Smooth muscle cell (in vitro differentiated cells): ENCODE results near the gene HIVEP1. TPM values are rescaled to one million over a fixed set of nuclear protein-coding genes. Genes with fewer than 3 reads are reported as not detected.

Experiments used
- DNase-seq: peaks from one replicate; lab custom pipeline; 2025; ENCODE audit not compliant: unreplicated experiment; lab: John Stamatoyannopoulos, UW
- H2AFZ ChIP-seq: fragments of 200-600 bp; sonication (generic); 2 replicates; pipeline ENCODE4 v1.6.0; 2016; ENCODE audit warnings: antibody characterized with exemption, low read depth, mild to moderate bottlenecking
- H3F3A ChIP-seq: fragments of 200-600 bp; sonication (generic); 2 replicates; pipeline ENCODE4 v1.6.0; 2017; ENCODE audit warnings: antibody characterized with exemption, low read depth
- H3K27ac ChIP-seq: fragments of 200-600 bp; sonication (generic); 2 replicates; pipeline ENCODE4 v1.5.1; 2016; ENCODE audit warnings: low read depth, mild to moderate bottlenecking
- H3K27me3 ChIP-seq: fragments of 200-600 bp; sonication (generic); 2 replicates; pipeline ENCODE4 v1.6.1; 2016; ENCODE audit warnings: low read depth, mild to moderate bottlenecking
- H3K36me3 ChIP-seq: fragments of 200-600 bp; sonication (generic); 2 replicates; pipeline ENCODE4 v1.5.1; 2016; ENCODE audit warnings: low read depth
- H3K4me1 ChIP-seq: fragments of 200-600 bp; sonication (generic); 2 replicates; pipeline ENCODE4 v1.5.1; 2016; ENCODE audit warnings: low read depth
- H3K4me2 ChIP-seq: fragments of 200-600 bp; sonication (generic); 2 replicates; pipeline ENCODE4 v1.6.0; 2016; ENCODE audit warnings: mild to moderate bottlenecking
- H3K4me3 ChIP-seq: fragments of 200-600 bp; sonication (generic); 2 replicates; pipeline ENCODE4 v1.5.1; 2016; ENCODE audit warnings: mild to moderate bottlenecking
- H3K79me2 ChIP-seq: fragments of 200-600 bp; sonication (generic); 2 replicates; pipeline ENCODE4 v1.6.0; 2016; ENCODE audit warnings: low read depth, mild to moderate bottlenecking
- H3K9ac ChIP-seq: fragments of 200-600 bp; sonication (generic); 2 replicates; pipeline ENCODE4 v1.6.0; 2016; ENCODE audit warnings: low read depth
- H3K9me3 ChIP-seq: fragments of 200-600 bp; sonication (generic); replicated peaks from 2 replicates; pipeline ENCODE4 v1.5.1; 2016; ENCODE audit warnings: low read depth
- H4K20me1 ChIP-seq: fragments of 200-600 bp; sonication (generic); 2 replicates; pipeline ENCODE4 v1.6.0; 2016; ENCODE audit warnings: low read depth
- CTCF ChIP-seq: fragments of 200-600 bp; sonication (generic); IDR thresholded peaks from 2 replicates; pipeline ENCODE4 v1.5.1; 2017; ENCODE audit warnings: borderline replicate concordance, mild to moderate bottlenecking, antibody characterized with exemption; ENCODE audit not compliant: insufficient read depth, poor library complexity, severe bottlenecking
- WGBS: methylation state at CpG from one replicate; pipeline ENCODE4 v1.1.7; 2016; ENCODE audit warnings: low lambda C conversion rate; 5-methylcytosine and 5-hydroxymethylcytosine counted together
- polyA plus RNA-seq: library from polyadenylated mRNA; unstranded; fragments of >200 nt; fragmentation: Nextera tagmentation; extraction: Ambion mirVana; gene quantifications from 2 replicates; pipeline ENCODE4 v1.2.1, GENCODE V29; 2016
- total RNA-seq: library from RNA; depleted of rRNA; stranded (reverse); fragments of >200 nt; gene quantifications from 2 replicates; pipeline ENCODE4 v1.2.3, GENCODE V29; 2014

HIVEP1 gene
- total and polyA plus RNA-seq, 2 experiments from 2014 or later, result 6.8 to 58.8 TPM

- Histone ChIP-seq H3K27ac (no peak overlapping the region), H3K79me2 (peaks cover 85% of the 10 kb centered on the region), H3K4me2 (no peak overlapping the region), H2AFZ (no peak overlapping the region), H3K9me3 (no peaks in the 10 kb centered on the region), H4K20me1 (peaks cover 34% of the 10 kb centered on the region), H3F3A (peaks cover 12% of the 10 kb centered on the region), H3K4me1 (peaks cover 18% of the 10 kb centered on the region), H3K4me3 (no peak overlapping the region), H3K36me3 (peaks cover 9% of the 10 kb centered on the region), H3K9ac (no peak overlapping the region), H3K27me3 (no peaks in the 10 kb centered on the region)
- WGBS, result 96% methylated on average over 27 of the region's 34 CpGs
- no peak for DNase-seq
- no peak for TF ChIP-seq CTCF
These were observed 5.8 kb downstream of the HIVEP1 start for GRCh38 chr6:12017876-12018401.

- H2AFZ ChIP-seq, result no peak overlapping the region
- DNase-seq, result no peak
- no peak overlapping the region for H3K4me3 ChIP-seq
- H3K4me1 ChIP-seq, result peaks cover 16% of the 10 kb centered on the region
- H3K27ac ChIP-seq, result no peak overlapping the region
- no peak overlapping the region for H3K4me2 ChIP-seq
- peaks cover 77% of the 10 kb centered on the region for H3K79me2 ChIP-seq
- H3F3A ChIP-seq, result peaks cover 26% of the 10 kb centered on the region
- WGBS, result 96% methylated on average over 12 of the region's 12 CpGs
- H3K27me3 ChIP-seq, result no peaks in the 10 kb centered on the region
- peaks cover 9% of the 10 kb centered on the region for H3K36me3 ChIP-seq
- no peaks in the 10 kb centered on the region for H3K9me3 ChIP-seq
- TF ChIP-seq CTCF, result no peak
- no peak overlapping the region for H3K9ac ChIP-seq
- H4K20me1 ChIP-seq, result peaks cover 51% of the 10 kb centered on the region
These were observed 8.2 kb downstream of the HIVEP1 start for GRCh38 chr6:12020187-12020791.

- no peak for TF ChIP-seq CTCF
- Histone ChIP-seq H3F3A (peaks cover 24% of the 10 kb centered on the region), H3K4me2 (no peak overlapping the region), H3K27ac (peak overlapping the region; percentile 65), H3K27me3 (no peaks in the 10 kb centered on the region), H3K9me3 (no peaks in the 10 kb centered on the region), H2AFZ (no peak overlapping the region), H3K79me2 (peaks cover 79% of the 10 kb centered on the region), H3K36me3 (no peaks in the 10 kb centered on the region), H3K4me3 (no peak overlapping the region), H3K9ac (no peak overlapping the region), H4K20me1 (peaks cover 70% of the 10 kb centered on the region), H3K4me1 (peaks cover 16% of the 10 kb centered on the region)
- 48% methylated on average over 1 of the region's 1 CpG for WGBS
- no peak for DNase-seq
These were observed 10.4 kb downstream of the HIVEP1 start for GRCh38 chr6:12022481-12022880.

- Histone ChIP-seq H3K4me3 (no peak overlapping the region), H3F3A (peaks cover 24% of the 10 kb centered on the region), H3K4me2 (no peak overlapping the region), H3K79me2 (peaks cover 84% of the 10 kb centered on the region), H3K27me3 (no peaks in the 10 kb centered on the region), H3K27ac (peak overlapping the region; percentile 65), H3K9ac (no peak overlapping the region), H3K9me3 (no peaks in the 10 kb centered on the region), H2AFZ (no peak overlapping the region), H3K4me1 (peaks cover 16% of the 10 kb centered on the region), H4K20me1 (peaks cover 72% of the 10 kb centered on the region), H3K36me3 (no peaks in the 10 kb centered on the region)
- WGBS, result 66% methylated on average over 7 of the region's 7 CpGs
- TF ChIP-seq CTCF, result no peak
- DNase-seq, result no peak
These were observed 10.9 kb downstream of the HIVEP1 start for GRCh38 chr6:12022953-12023388.
